Neural crest cell (in vitro differentiated cells): ENCODE results near the gene FNDC11. TPM values are rescaled to one million over a fixed set of nuclear protein-coding genes. Genes with fewer than 3 reads are reported as not detected.

Experiments used
- DNase-seq: peaks from one replicate; pipeline ENCODE4 v3.0.0; 2021; ENCODE audit warnings: low read depth, mixed read lengths, low spot score
- H3K27ac Mint-ChIP-seq: one replicate; pipeline ENCODE4 v1.8.0; 2021; ENCODE audit warnings: mild to moderate bottlenecking, mixed read lengths; ENCODE audit not compliant: unreplicated experiment
- H3K27me3 Mint-ChIP-seq: 2 replicates; pipeline ENCODE4 v1.8.0; 2021; ENCODE audit warnings: low read depth, mild to moderate bottlenecking, mixed read lengths
- H3K36me3 Mint-ChIP-seq: 2 replicates; pipeline ENCODE4 v1.8.0; 2021; ENCODE audit warnings: low read depth, mild to moderate bottlenecking, mixed read lengths
- H3K4me1 Mint-ChIP-seq: 2 replicates; pipeline ENCODE4 v1.8.0; 2021; ENCODE audit warnings: mixed read lengths
- H3K4me3 Mint-ChIP-seq: one replicate; pipeline ENCODE4 v1.8.0; 2021; ENCODE audit warnings: mild to moderate bottlenecking, mixed read lengths
- H3K9me3 Mint-ChIP-seq: 2 replicates; pipeline ENCODE4 v1.8.0; 2021; ENCODE audit warnings: mixed read lengths
- CTCF ChIP-seq: fragments of 200-600 bp; sonication (generic); conservative IDR thresholded peaks from 2 replicates; pipeline ENCODE4 v1.5.0; 2021; ENCODE audit warnings: antibody characterized with exemption, mild to moderate bottlenecking
- total RNA-seq: library from RNA; stranded (reverse); gene quantifications from 2 replicates; pipeline ENCODE4 v1.2.1, GENCODE V29; 2021

Gene FNDC11
- total RNA-seq, 1 donor from 2014 or later = 1.9 TPM

GRCh38 chr20:63543131-63543530 lies 10.8 kb upstream of the FNDC11 start:
- no peak for DNase-seq
- H3K27me3 Mint-ChIP-seq = no peaks in the 10 kb centered on the region
- H3K9me3 Mint-ChIP-seq = no peaks in the 10 kb centered on the region
- TF ChIP-seq CTCF = no peak
- no peaks in the 10 kb centered on the region for H3K4me1 Mint-ChIP-seq
- H3K4me3 Mint-ChIP-seq = no peak overlapping the region
- H3K36me3 Mint-ChIP-seq = no peaks in the 10 kb centered on the region
- no peak overlapping the region for H3K27ac Mint-ChIP-seq

GRCh38 chr20:63543733-63544132 lies 10.2 kb upstream of the FNDC11 start:
- TF ChIP-seq CTCF = no peak
- H3K4me1 Mint-ChIP-seq = no peaks in the 10 kb centered on the region

GRCh38 chr20:63544241-63544957 lies 9.6 kb upstream of the FNDC11 start:
- H3K4me3 Mint-ChIP-seq = no peak overlapping the region
- no peak for DNase-seq
- H3K27me3 Mint-ChIP-seq = no peaks in the 10 kb centered on the region
- H3K27ac Mint-ChIP-seq = no peak overlapping the region
- no peaks in the 10 kb centered on the region for H3K9me3 Mint-ChIP-seq
- TF ChIP-seq CTCF = no peak
- H3K36me3 Mint-ChIP-seq = no peaks in the 10 kb centered on the region
- no peaks in the 10 kb centered on the region for H3K4me1 Mint-ChIP-seq

More at GRCh38 chr20:63543733-63544132, 10.2 kb upstream of the FNDC11 start:
- H3K4me3 Mint-ChIP-seq = peak overlapping the region; percentile 1
- H3K27ac Mint-ChIP-seq = no peak overlapping the region
- no peak for DNase-seq
- no peaks in the 10 kb centered on the region for H3K9me3 Mint-ChIP-seq
- no peaks in the 10 kb centered on the region for H3K27me3 Mint-ChIP-seq
- no peaks in the 10 kb centered on the region for H3K36me3 Mint-ChIP-seq

GRCh38 chr20:63544958-63545516 lies 8.9 kb upstream of the FNDC11 start:
- TF ChIP-seq CTCF = no peak
- Mint-ChIP-seq H3K4me1 (no peaks in the 10 kb centered on the region), H3K27ac (no peak overlapping the region)

GRCh38 chr20:63545814-63546213 lies 8.1 kb upstream of the FNDC11 start:
- H3K4me3 Mint-ChIP-seq = no peak overlapping the region
- DNase-seq = no peak
- no peak overlapping the region for H3K27ac Mint-ChIP-seq
- no peaks in the 10 kb centered on the region for H3K36me3 Mint-ChIP-seq
- no peak for TF ChIP-seq CTCF
- H3K27me3 Mint-ChIP-seq = no peaks in the 10 kb centered on the region
- H3K9me3 Mint-ChIP-seq = no peaks in the 10 kb centered on the region
- H3K4me1 Mint-ChIP-seq = no peaks in the 10 kb centered on the region

More at GRCh38 chr20:63544958-63545516, 8.9 kb upstream of the FNDC11 start:
- Mint-ChIP-seq H3K36me3 (no peaks in the 10 kb centered on the region), H3K9me3 (no peaks in the 10 kb centered on the region), H3K27me3 (no peaks in the 10 kb centered on the region), H3K4me3 (no peak overlapping the region)
- no peak for DNase-seq
